Endothelial cell of umbilical vein (primary cell): ENCODE measurements around the gene PIAS2. TPM values are rescaled to one million over a fixed set of nuclear protein-coding genes. Genes with fewer than 3 reads are reported as not detected.

ENCODE experiments used
- BruUV-seq: library from RNA; stranded (reverse); fragments of 400-500 nt; replicated peaks from 2 replicates; lab custom pipeline; 2021; lab: Mats Ljungman, UMichigan
- CTCF ChIA-PET: fragments of 300-600, 350-600 bp; sonication (Branson Sonifier 250); formaldehyde crosslinking; loops from one replicate; lab custom pipeline; 2021; ENCODE audit warnings: antibody characterized with exemption, inconsistent platforms; lab: Charles Lee
- POLR2A ChIA-PET: fragments of 300-600, 350-600 bp; sonication (Branson Sonifier 250); formaldehyde crosslinking; loops from one replicate; lab custom pipeline; 2021; ENCODE audit warnings: antibody characterized with exemption, inconsistent platforms; lab: Charles Lee
- DNase-seq: peaks from one replicate; pipeline ENCODE4 v3.0.0-alpha.2; 2011; ENCODE audit warnings: low read depth, low spot score
- FAIRE-seq: peaks from 2 replicates; lab custom pipeline; 2011; peaks lifted over from hg19 to GRCh38; lab: Jason Lieb, UNC
- H2AFZ ChIP-seq: 2 replicates; pipeline ENCODE4 v1.6.0; 2012; ENCODE audit warnings: low read depth, low read length, control low read depth, inconsistent platforms
- H3K27ac ChIP-seq: 2 replicates; pipeline ENCODE4 v1.5.1; 2011; ENCODE audit warnings: low read depth, mild to moderate bottlenecking, control low read depth, low read length, moderate library complexity; ENCODE audit not compliant: insufficient read depth
- H3K27me3 ChIP-seq, 2 experiments: 2 replicates each; pipeline versions ENCODE4 v1.6.0 to v1.6.1; 2011; ENCODE audit warnings: low read length in 2 of 2, mixed read lengths in 1 of 2; ENCODE audit not compliant: control insufficient read depth in 2 of 2, insufficient read depth in 2 of 2
- H3K36me3 ChIP-seq, 2 experiments: 2 replicates in 1 of 2; 3 replicates in 1 of 2; pipeline ENCODE4 v1.5.1; 2011; ENCODE audit warnings: low read length in 2 of 2, mild to moderate bottlenecking in 1 of 2, moderate library complexity in 1 of 2; ENCODE audit not compliant: control insufficient read depth in 2 of 2, insufficient read depth in 2 of 2; ENCODE audit errors: extremely low read depth in 1 of 2
- H3K4me1 ChIP-seq: 3 replicates; pipeline ENCODE4 v1.5.1; 2011; ENCODE audit warnings: mild to moderate bottlenecking, low read length; ENCODE audit not compliant: control insufficient read depth, insufficient read depth; ENCODE audit errors: extremely low read depth
- H3K4me2 ChIP-seq: 2 replicates; pipeline ENCODE4 v1.6.1; 2011; ENCODE audit warnings: low read length, control low read depth, mixed read lengths; ENCODE audit not compliant: insufficient read depth
- H3K4me3 ChIP-seq, 3 experiments: fragments of 200-600 bp in 1 of 3; sonication (generic), shearing (Covaris generic) in 1 of 3; replicated peaks in 1 of 3; 2 replicates each; pipeline ENCODE4 v1.5.1; 2011 to 2016; ENCODE audit warnings: control low read depth in 3 of 3, low read length in 3 of 3, mild to moderate bottlenecking in 2 of 3, inconsistent platforms in 1 of 3, low read depth in 1 of 3, moderate library complexity in 1 of 3; ENCODE audit not compliant: insufficient read depth in 1 of 3
- H3K79me2 ChIP-seq: 2 replicates; pipeline ENCODE4 v1.6.0; 2012; ENCODE audit warnings: low read length, inconsistent platforms; ENCODE audit not compliant: control insufficient read depth, insufficient read depth
- H3K9ac ChIP-seq: replicated peaks from 2 replicates; pipeline ENCODE3; 2011; ENCODE audit warnings: low read length, control low read depth; ENCODE audit not compliant: insufficient read depth; ENCODE audit errors: extremely low read depth
- H3K9me1 ChIP-seq: replicated peaks from 3 replicates; pipeline ENCODE4 v1.6.0; 2011; ENCODE audit warnings: mild to moderate bottlenecking, low read length; ENCODE audit not compliant: control insufficient read depth, insufficient read depth; ENCODE audit errors: extremely low read depth
- H3K9me3 ChIP-seq: replicated peaks from 2 replicates; pipeline ENCODE4 v1.5.1; 2012; ENCODE audit warnings: low read length, inconsistent platforms; ENCODE audit not compliant: control insufficient read depth, insufficient read depth
- H4K20me1 ChIP-seq: replicated peaks from 2 replicates; pipeline ENCODE3; 2011; ENCODE audit warnings: mild to moderate bottlenecking, low read length; ENCODE audit not compliant: control insufficient read depth, insufficient read depth; ENCODE audit errors: extremely low read depth
- CTCF ChIP-seq, 2 donors: IDR thresholded peaks; 1 replicate in 1 of 2; 2 replicates in 1 of 2; pipeline ENCODE4 v1.5.1; 2011; ENCODE audit warnings: low read length in 2 of 2, mild to moderate bottlenecking in 2 of 2, moderate library complexity in 2 of 2, control low read depth in 1 of 2, inconsistent platforms in 1 of 2, low read depth in 1 of 2; ENCODE audit not compliant: insufficient read depth in 1 of 2; ENCODE audit errors: extremely low read depth in 1 of 2
- JUN ChIP-seq: IDR thresholded peaks from 2 replicates; pipeline ENCODE4 v1.6.1; 2011; ENCODE audit warnings: borderline replicate concordance, low read depth; ENCODE audit not compliant: insufficient read length, insufficient read depth
- POLR2A ChIP-seq: IDR thresholded peaks from 2 replicates; pipeline ENCODE4 v1.6.1; 2012; ENCODE audit warnings: low read depth, mild to moderate bottlenecking, control low read depth, low read length
- dilution Hi-C: fragments of 300-500 bp; cut with MboI; formaldehyde crosslinking; loops from one replicate; pipeline ENCODE4 v1.15.0; 2019; ENCODE audit warnings: low sequenced_read_pairs; ENCODE audit not compliant: extremely low pct_ligation_motif_present
- intact Hi-C: fragments of 100-400 bp; cut with micrococcal nuclease; formaldehyde crosslinking; loops from one replicate; pipeline ENCODE4 v1.10.0; 2022
- polyA plus RNA-seq, 4 experiments: library from polyadenylated mRNA; depleted of rRNA in 3 of 4; stranded (reverse) in 3 of 4; unstranded in 1 of 4; fragments of >200 nt; gene quantifications; 2 replicates each; pipeline versions ENCODE4 v1.2.1 to v1.2.3, GENCODE V29; 2011 to 2012; ENCODE audit warnings: missing spikeins in 1 of 4
- total RNA-seq: library from RNA; stranded (reverse); gene quantifications from 2 replicates; pipeline ENCODE4 v1.2.3, GENCODE V29; 2021
- TF ChIP-seq, protein P1 (sequence below): IDR thresholded peaks from 2 replicates; pipeline ENCODE4 v1.6.1; 2011; ENCODE audit not compliant: insufficient read depth, insufficient read length

PIAS2 gene
- total and polyA plus RNA-seq, 2 donors (not counting 3 experiments of a cell fraction or from before 2014, with no cell fraction given) = 7.0 to 34.3 TPM

GRCh38 chr18:46812311-46812710, 105.0 kb downstream of the PIAS2 start:
- H3K36me3 ChIP-seq = no peaks in the 10 kb centered on the region
- no peak overlapping the region for H3K4me3 ChIP-seq
- ChIA-PET CTCF (no interaction called here), POLR2A (no interaction called here)
- H3K27me3 ChIP-seq = no peaks in the 10 kb centered on the region
- no peak for FAIRE-seq
- H2AFZ ChIP-seq = no peak overlapping the region
- no TSS peak for BruUV-seq
- H3K4me2 ChIP-seq = no peak overlapping the region
- H3K4me1 ChIP-seq = no peaks in the 10 kb centered on the region
- intact Hi-C loops (no loop called here), dilution Hi-C loops (no loop called here)
- H3K9me1 ChIP-seq = no peaks in the 10 kb centered on the region
- H4K20me1 ChIP-seq = no peaks in the 10 kb centered on the region
- H3K27ac ChIP-seq = no peak overlapping the region
- no peaks in the 10 kb centered on the region for H3K79me2 ChIP-seq
- TF ChIP-seq, protein P1, sequence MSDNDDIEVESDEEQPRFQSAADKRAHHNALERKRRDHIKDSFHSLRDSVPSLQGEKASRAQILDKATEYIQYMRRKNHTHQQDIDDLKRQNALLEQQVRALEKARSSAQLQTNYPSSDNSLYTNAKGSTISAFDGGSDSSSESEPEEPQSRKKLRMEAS = no peak
- TF ChIP-seq JUN (no peak), CTCF (IDR thresholded peaks at IDR 0.05; ENCODE audit: extremely low read depth in 1 of 2, insufficient read depth in 1 of 2, low read depth in 1 of 2, low read length in 2 of 2) (no peak)
- DNase-seq = no peak
- H3K9ac ChIP-seq = no peak overlapping the region
- no peaks in the 10 kb centered on the region for H3K9me3 ChIP-seq

DNA sequence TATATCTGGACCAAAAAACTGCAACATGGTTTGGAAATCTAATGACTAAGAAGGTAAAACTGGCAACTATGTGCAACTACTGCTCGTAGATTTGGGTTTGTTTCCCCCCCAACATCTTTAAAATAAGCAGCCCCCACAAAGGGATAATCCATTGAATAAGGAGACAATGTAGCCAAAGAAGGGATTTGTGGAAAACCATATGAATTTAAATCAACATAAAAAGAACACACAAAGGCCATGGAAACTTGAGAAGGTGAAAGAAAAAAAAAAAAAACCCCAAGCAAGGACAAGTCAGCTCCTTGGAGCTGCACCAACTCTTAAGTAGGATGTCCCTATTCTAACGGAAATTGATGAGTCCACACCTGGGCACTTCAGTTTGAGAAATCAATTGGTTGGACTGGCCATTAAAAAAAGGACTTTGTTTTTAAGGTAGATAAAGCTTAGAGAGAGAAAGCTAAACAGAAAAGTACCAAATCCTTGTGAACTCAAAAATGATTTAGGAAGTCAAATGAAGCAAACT, 106.8 kb downstream of the PIAS2 start:
- TSS peak; percentile 7 for BruUV-seq
- intact Hi-C loops = no loop called here
- CTCF ChIA-PET = no interaction called here

More for the DNA sequence above, 106.8 kb downstream of the PIAS2 start:
- H3K9ac ChIP-seq = no peak overlapping the region
- no peaks in the 10 kb centered on the region for H3K4me1 ChIP-seq
- H3K9me3 ChIP-seq = no peaks in the 10 kb centered on the region
- H3K9me1 ChIP-seq = no peaks in the 10 kb centered on the region
- H3K27me3 ChIP-seq = no peaks in the 10 kb centered on the region
- no peaks in the 10 kb centered on the region for H3K36me3 ChIP-seq
- POLR2A ChIA-PET = no interaction called here
- no peak for FAIRE-seq
- no peaks in the 10 kb centered on the region for H4K20me1 ChIP-seq
- dilution Hi-C loops = no loop called here
- no peak overlapping the region for H3K4me2 ChIP-seq
- H3K79me2 ChIP-seq = no peaks in the 10 kb centered on the region
- no peak overlapping the region for H3K4me3 ChIP-seq
- no peak for TF ChIP-seq JUN
- TF ChIP-seq POLR2A = no peak
- TF ChIP-seq, protein P1 = no peak
- H2AFZ ChIP-seq = no peak overlapping the region
- DNase-seq = no peak
- no peak overlapping the region for H3K27ac ChIP-seq
